Breast epithelium (tissue), 3 donors: ENCODE measurements around the gene SPTLC2.
"Not testable (repeated sequence)": the region's sequence is repeated elsewhere in the genome, so short reads cannot be mapped to it uniquely, and the experiment has no call there.

ENCODE experiments used
- POLR2A ChIP-seq: fragments of 450-650 bp; IDR thresholded peaks from one replicate; pipeline ENCODE4 v1.6.1; 2016; ENCODE audit warnings: antibody characterized with exemption, mild to moderate bottlenecking, moderate library complexity
- TF ChIP-seq, protein P1 (sequence below), 3 donors: fragments of 450-650 bp; IDR thresholded peaks; one replicate each; pipeline ENCODE4 v1.5.1; 2016 to 2017; ENCODE audit warnings: antibody characterized with exemption in 3 of 3, mild to moderate bottlenecking in 3 of 3, moderate library complexity in 3 of 3

DNA sequence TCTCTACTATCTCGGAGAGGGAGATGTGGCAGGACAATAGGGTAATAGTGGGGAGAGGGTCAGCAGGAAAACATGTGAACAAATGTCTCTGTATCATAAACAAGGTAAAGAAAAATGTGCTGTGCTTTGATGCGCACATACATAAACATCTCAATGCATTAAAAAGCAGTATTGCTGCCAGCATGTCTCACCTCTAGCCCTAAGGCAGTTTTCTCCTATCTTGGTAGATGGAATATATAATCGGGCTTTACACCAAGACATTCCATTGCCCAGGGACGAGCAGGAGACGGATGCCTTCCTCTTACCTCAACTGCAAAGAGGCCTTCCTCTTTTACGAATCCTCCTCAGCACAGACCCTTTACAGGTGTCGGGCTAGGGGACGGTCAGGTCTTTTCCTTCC lies 19.0 kb upstream of the SPTLC2 start:
- not testable (repeated sequence) for TF ChIP-seq POLR2A
- TF ChIP-seq, protein P1, sequence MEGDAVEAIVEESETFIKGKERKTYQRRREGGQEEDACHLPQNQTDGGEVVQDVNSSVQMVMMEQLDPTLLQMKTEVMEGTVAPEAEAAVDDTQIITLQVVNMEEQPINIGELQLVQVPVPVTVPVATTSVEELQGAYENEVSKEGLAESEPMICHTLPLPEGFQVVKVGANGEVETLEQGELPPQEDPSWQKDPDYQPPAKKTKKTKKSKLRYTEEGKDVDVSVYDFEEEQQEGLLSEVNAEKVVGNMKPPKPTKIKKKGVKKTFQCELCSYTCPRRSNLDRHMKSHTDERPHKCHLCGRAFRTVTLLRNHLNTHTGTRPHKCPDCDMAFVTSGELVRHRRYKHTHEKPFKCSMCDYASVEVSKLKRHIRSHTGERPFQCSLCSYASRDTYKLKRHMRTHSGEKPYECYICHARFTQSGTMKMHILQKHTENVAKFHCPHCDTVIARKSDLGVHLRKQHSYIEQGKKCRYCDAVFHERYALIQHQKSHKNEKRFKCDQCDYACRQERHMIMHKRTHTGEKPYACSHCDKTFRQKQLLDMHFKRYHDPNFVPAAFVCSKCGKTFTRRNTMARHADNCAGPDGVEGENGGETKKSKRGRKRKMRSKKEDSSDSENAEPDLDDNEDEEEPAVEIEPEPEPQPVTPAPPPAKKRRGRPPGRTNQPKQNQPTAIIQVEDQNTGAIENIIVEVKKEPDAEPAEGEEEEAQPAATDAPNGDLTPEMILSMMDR (IDR thresholded peaks at IDR 0.05), result not testable (repeated sequence)
